ENCODE measurements around the gene CRYZL1.

Gene CRYZL1

GRCh38 chr21:33566514-33566913, 75.0 kb downstream of the CRYZL1 start:
- peaks cover 43% of the 10 kb centered on the region for H3K36me3 ChIP-seq (replicated peaks; ENCODE audit: low read depth, low read length)
- no peak overlapping the region for H3K4me3 ChIP-seq (ENCODE audit: low read length)
- H2AFZ ChIP-seq (ENCODE audit: low read depth, low read length) = no peak overlapping the region
- no peaks in the 10 kb centered on the region for H3K27me3 ChIP-seq (ENCODE audit: low read depth, low read length)
- H3K27ac ChIP-seq (ENCODE audit: low read length) = no peak overlapping the region
- TF ChIP-seq CTCF (IDR thresholded peaks at IDR 0.05; ENCODE audit: low read depth, low read length) (no peak), EZH2phosphoT487 (IDR thresholded peaks at IDR 0.05; ENCODE audit: low read depth) (no peak)
- H3K79me2 ChIP-seq (ENCODE audit: low read length) = peaks cover 52% of the 10 kb centered on the region
- H3K4me1 ChIP-seq (ENCODE audit: low read length) = no peaks in the 10 kb centered on the region
- H3K9me3 ChIP-seq (ENCODE audit: insufficient read depth, low read length) = no peaks in the 10 kb centered on the region
- H4K20me1 ChIP-seq (ENCODE audit: insufficient read depth, low read length) = 0 out of 2 replicates have a peak, but pooled peaks cover 5% of the 10 kb centered on the region
- no peak overlapping the region for H3K9ac ChIP-seq (ENCODE audit: low read length)
- no peak overlapping the region for H3K4me2 ChIP-seq (ENCODE audit: low read length)

DNA sequence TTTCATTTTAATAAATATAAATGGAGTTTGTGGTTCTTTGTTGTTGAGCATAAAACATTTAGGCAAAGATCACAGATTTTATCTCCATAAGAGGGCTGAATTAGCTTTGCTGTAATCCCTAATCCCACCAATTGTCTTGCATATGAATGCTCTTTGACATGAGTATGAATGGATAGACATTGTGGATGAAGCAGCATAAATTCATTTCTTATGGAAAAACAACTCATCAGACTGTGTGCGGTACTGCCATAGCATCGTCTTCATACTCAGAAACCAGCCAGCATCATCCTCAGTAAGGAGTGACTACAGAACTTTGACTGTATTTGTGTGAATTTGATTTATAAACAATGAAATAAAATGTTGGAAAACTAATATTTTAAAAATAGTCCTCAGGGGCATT, 79.2 kb downstream of the CRYZL1 start:
- H2AFZ ChIP-seq (ENCODE audit: low read depth, low read length) = no peak overlapping the region
- H3K27ac ChIP-seq (ENCODE audit: low read length) = no peak overlapping the region
- no peak overlapping the region for H3K9ac ChIP-seq (ENCODE audit: low read length)
- peaks cover 68% of the 10 kb centered on the region for H3K79me2 ChIP-seq (ENCODE audit: low read length)
- no peak overlapping the region for H3K4me2 ChIP-seq (ENCODE audit: low read length)
- H3K4me3 ChIP-seq (ENCODE audit: low read length) = no peak overlapping the region
- H3K9me3 ChIP-seq (ENCODE audit: insufficient read depth, low read length) = no peaks in the 10 kb centered on the region
- no peak for TF ChIP-seq EZH2phosphoT487 (IDR thresholded peaks at IDR 0.05; ENCODE audit: low read depth)
- TF ChIP-seq CTCF (IDR thresholded peaks at IDR 0.05; ENCODE audit: low read depth, low read length) = no peak
- H4K20me1 ChIP-seq (ENCODE audit: insufficient read depth, low read length) = peaks cover 40% of the 10 kb centered on the region
- no peaks in the 10 kb centered on the region for H3K27me3 ChIP-seq (ENCODE audit: low read depth, low read length)
- H3K36me3 ChIP-seq (replicated peaks; ENCODE audit: low read depth, low read length) = peaks cover 60% of the 10 kb centered on the region
- no peaks in the 10 kb centered on the region for H3K4me1 ChIP-seq (ENCODE audit: low read length)

DNA sequence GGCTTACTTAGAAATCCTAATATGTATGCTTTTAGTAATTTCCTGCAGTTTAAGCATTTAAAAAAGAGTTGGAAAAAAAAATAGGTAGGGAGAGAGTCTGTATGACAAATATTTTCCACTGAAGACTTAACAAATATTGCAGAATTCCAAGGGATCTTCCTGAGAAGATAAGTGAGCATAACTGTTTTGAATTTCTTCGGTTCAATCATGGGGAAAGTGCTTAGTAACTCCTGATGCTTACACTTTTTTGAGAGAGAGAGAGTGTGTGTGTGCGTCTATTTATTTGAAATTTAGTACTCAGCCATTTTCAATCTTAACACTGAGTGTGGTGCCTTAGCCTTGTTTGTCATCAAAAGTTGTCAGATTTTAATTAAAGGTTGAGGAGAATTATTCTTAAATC, 80.2 kb downstream of the CRYZL1 start:
- peaks cover 79% of the 10 kb centered on the region for H3K79me2 ChIP-seq (ENCODE audit: low read length)
- H3K4me3 ChIP-seq (ENCODE audit: low read length) = no peak overlapping the region
- no peak overlapping the region for H3K9ac ChIP-seq (ENCODE audit: low read length)
- H3K27ac ChIP-seq (ENCODE audit: low read length) = no peak overlapping the region
- H3K36me3 ChIP-seq (replicated peaks; ENCODE audit: low read depth, low read length) = peaks cover 58% of the 10 kb centered on the region
- H4K20me1 ChIP-seq (ENCODE audit: insufficient read depth, low read length) = peaks cover 49% of the 10 kb centered on the region
- H3K4me2 ChIP-seq (ENCODE audit: low read length) = no peak overlapping the region
- no peaks in the 10 kb centered on the region for H3K4me1 ChIP-seq (ENCODE audit: low read length)
- no peaks in the 10 kb centered on the region for H3K27me3 ChIP-seq (ENCODE audit: low read depth, low read length)
- no peak overlapping the region for H2AFZ ChIP-seq (ENCODE audit: low read depth, low read length)
- TF ChIP-seq CTCF (IDR thresholded peaks at IDR 0.05; ENCODE audit: low read depth, low read length) (no peak), EZH2phosphoT487 (IDR thresholded peaks at IDR 0.05; ENCODE audit: low read depth) (no peak)
- no peaks in the 10 kb centered on the region for H3K9me3 ChIP-seq (ENCODE audit: insufficient read depth, low read length)

GRCh38 chr21:33560965-33561364, 80.6 kb downstream of the CRYZL1 start:
- H3K79me2 ChIP-seq (ENCODE audit: low read length) = peaks cover 83% of the 10 kb centered on the region
- no peaks in the 10 kb centered on the region for H3K27me3 ChIP-seq (ENCODE audit: low read depth, low read length)
- no peaks in the 10 kb centered on the region for H3K4me1 ChIP-seq (ENCODE audit: low read length)
- H3K36me3 ChIP-seq (replicated peaks; ENCODE audit: low read depth, low read length) = peaks cover 61% of the 10 kb centered on the region
- no peak overlapping the region for H3K9ac ChIP-seq (ENCODE audit: low read length)
- H3K4me3 ChIP-seq (ENCODE audit: low read length) = no peak overlapping the region
- H3K4me2 ChIP-seq (ENCODE audit: low read length) = no peak overlapping the region
- no peak overlapping the region for H2AFZ ChIP-seq (ENCODE audit: low read depth, low read length)
- TF ChIP-seq CTCF (IDR thresholded peaks at IDR 0.05; ENCODE audit: low read depth, low read length) (no peak), EZH2phosphoT487 (IDR thresholded peaks at IDR 0.05; ENCODE audit: low read depth) (no peak)
- peaks cover 52% of the 10 kb centered on the region for H4K20me1 ChIP-seq (ENCODE audit: insufficient read depth, low read length)
- no peaks in the 10 kb centered on the region for H3K9me3 ChIP-seq (ENCODE audit: insufficient read depth, low read length)
- no peak overlapping the region for H3K27ac ChIP-seq (ENCODE audit: low read length)

Data from OCI-LY3 (cell line).